BLaER1 (cell line): ENCODE measurements around the gene PARD3.
"Not testable (repeated sequence)": the region's sequence is repeated elsewhere in the genome, so short reads cannot be mapped to it uniquely, and the experiment has no call there.

ENCODE experiments used
- H3K27ac ChIP-seq: shearing (Covaris generic); formaldehyde crosslinking; 2 replicates; pipeline ENCODE4 v1.8.1; 2022
- H3K27me3 ChIP-seq: shearing (Covaris generic); formaldehyde crosslinking; 2 replicates; pipeline ENCODE4 v1.8.1; 2022
- H3K36me3 ChIP-seq: shearing (Covaris generic); formaldehyde crosslinking; 2 replicates; pipeline ENCODE4 v1.8.1; 2022
- H3K4me1 ChIP-seq: shearing (Covaris generic); formaldehyde crosslinking; 2 replicates; pipeline ENCODE4 v1.8.1; 2022
- H3K4me2 ChIP-seq: shearing (Covaris generic); formaldehyde crosslinking; 2 replicates; pipeline ENCODE4 v1.8.1; 2022
- H3K4me3 ChIP-seq: shearing (Covaris generic); formaldehyde crosslinking; 2 replicates; pipeline ENCODE4 v1.8.1; 2022
- H3K9ac ChIP-seq: shearing (Covaris generic); formaldehyde crosslinking; 2 replicates; pipeline ENCODE4 v1.8.1; 2022
- H3K9me3 ChIP-seq: shearing (Covaris generic); formaldehyde crosslinking; 2 replicates; pipeline ENCODE4 v1.8.1; 2022
- H4K20me1 ChIP-seq: shearing (Covaris generic); formaldehyde crosslinking; 2 replicates; pipeline ENCODE4 v1.8.1; 2022
- Cebpa-rat ChIP-seq: shearing (Covaris generic); IDR thresholded peaks from 2 replicates; pipeline ENCODE4 v1.8.1; 2022

The PARD3 gene

DNA sequence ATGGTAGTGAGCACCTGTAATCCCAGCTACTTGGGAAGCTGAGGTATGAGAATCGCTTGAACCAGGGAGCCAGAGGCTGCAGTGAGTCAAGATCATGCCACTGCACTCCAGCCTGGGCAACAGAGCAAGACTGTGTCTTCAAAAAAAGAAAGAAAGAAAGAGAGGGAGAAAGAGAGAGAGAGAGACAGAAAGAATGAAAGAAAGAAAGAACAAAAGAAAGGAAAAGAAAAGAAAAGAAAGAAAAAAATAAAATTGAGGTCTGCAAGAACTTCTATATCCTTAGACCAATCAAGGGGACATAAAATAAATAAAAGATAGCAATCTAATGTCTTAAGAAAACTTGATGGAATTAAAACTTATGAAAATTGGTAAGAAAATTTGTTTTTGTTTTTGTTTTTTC, 34.9 kb upstream of the PARD3 start:
- H3K4me3 ChIP-seq: no peak overlapping the region
- H3K36me3 ChIP-seq: no peaks in the 10 kb centered on the region
- H3K4me1 ChIP-seq: no peaks in the 10 kb centered on the region
- H4K20me1 ChIP-seq: no peaks in the 10 kb centered on the region
- H3K27me3 ChIP-seq: no peaks in the 10 kb centered on the region
- H3K9ac ChIP-seq: no peak overlapping the region
- no peak overlapping the region for H3K27ac ChIP-seq
- no peaks in the 10 kb centered on the region for H3K9me3 ChIP-seq
- no peak for TF ChIP-seq Cebpa-rat
- H3K4me2 ChIP-seq: no peak overlapping the region

DNA sequence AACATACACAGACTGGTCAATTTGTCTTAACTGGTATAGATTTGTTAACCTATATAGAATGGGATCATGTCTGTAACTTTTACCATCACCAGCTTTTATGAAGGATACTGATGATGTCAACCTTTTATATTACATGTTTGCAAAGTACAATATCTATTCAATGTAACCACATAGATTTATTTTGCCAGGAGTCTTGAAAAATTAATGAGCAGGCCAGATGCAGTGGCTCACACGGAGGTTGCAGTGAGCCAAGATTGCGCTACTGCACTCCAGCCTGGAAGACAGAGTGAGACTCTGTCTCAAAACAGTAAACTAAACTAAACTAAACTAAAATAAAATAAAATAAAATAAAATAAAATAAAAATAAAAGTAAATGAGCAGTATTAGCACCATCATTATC, 30.0 kb upstream of the PARD3 start:
- Histone ChIP-seq H3K9ac (no peak overlapping the region), H3K4me1 (no peaks in the 10 kb centered on the region), H4K20me1 (no peaks in the 10 kb centered on the region), H3K36me3 (no peaks in the 10 kb centered on the region), H3K9me3 (no peaks in the 10 kb centered on the region), H3K4me3 (no peak overlapping the region), H3K27me3 (no peaks in the 10 kb centered on the region), H3K27ac (no peak overlapping the region), H3K4me2 (no peak overlapping the region)
- no peak for TF ChIP-seq Cebpa-rat

DNA sequence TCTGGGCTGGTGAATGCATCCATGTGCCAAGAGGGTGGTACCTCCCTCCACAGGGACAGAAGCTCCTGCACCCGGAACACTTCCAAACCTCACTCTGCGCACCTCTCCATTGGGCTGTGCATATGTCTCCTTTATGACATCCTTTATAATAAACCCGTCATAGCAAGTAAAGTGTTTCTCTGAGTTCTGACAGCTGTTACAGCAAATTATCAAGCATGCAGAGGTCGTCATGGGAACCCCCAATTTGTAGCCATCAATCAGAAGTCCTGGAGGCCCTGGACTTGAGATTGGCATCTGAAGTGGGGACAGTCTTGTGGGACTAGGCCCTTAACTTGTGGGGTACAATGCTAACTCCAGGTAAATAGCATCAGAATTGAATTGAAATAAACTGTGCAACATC, 29.4 kb upstream of the PARD3 start:
- Histone ChIP-seq H3K4me3 (no peak overlapping the region), H3K4me1 (no peaks in the 10 kb centered on the region), H4K20me1 (no peaks in the 10 kb centered on the region), H3K9me3 (no peaks in the 10 kb centered on the region), H3K4me2 (no peak overlapping the region), H3K27ac (no peak overlapping the region), H3K36me3 (no peaks in the 10 kb centered on the region), H3K27me3 (no peaks in the 10 kb centered on the region), H3K9ac (no peak overlapping the region)
- no peak for TF ChIP-seq Cebpa-rat

- not testable (repeated sequence) for H4K20me1 ChIP-seq, H3K4me2 ChIP-seq
These were observed 28.4 kb upstream of the PARD3 start for GRCh38 chr10:34843470-34843869.

DNA sequence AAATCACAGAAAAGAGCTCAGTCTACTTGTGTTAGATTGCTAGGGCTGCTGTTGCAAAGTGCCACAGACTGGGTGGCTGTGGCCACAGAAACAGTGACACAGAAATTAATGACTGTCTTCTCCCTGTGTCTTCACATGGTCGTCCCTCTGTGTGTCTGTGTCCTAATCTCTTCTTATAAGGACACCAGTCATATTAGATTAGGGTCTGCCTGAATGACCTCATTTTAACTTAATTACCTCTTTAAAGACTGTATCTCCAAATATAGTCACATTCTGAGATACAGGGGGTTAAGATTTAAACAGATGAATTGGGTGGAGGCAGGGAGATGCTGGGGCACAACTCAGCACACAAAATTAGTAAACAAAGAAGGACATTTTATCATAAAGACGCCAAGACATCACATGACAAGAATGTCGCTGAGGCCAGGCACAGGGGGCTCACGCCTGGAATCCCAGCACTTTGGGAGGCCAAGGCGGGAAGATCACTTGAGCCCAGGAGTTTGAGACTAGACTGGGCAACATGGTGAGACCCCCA, 23.3 kb upstream of the PARD3 start:
- Histone ChIP-seq H3K9ac (no peak overlapping the region), H3K36me3 (no peaks in the 10 kb centered on the region), H3K4me2 (peak overlapping the region; percentile 15), H4K20me1 (no peaks in the 10 kb centered on the region), H3K4me1 (peaks cover 38% of the 10 kb centered on the region), H3K27me3 (no peaks in the 10 kb centered on the region), H3K9me3 (no peaks in the 10 kb centered on the region), H3K4me3 (no peak overlapping the region), H3K27ac (no peak overlapping the region)
- no peak for TF ChIP-seq Cebpa-rat

More at GRCh38 chr10:34843470-34843869, 28.4 kb upstream of the PARD3 start:
- H3K27me3 ChIP-seq, H3K9ac ChIP-seq, H3K36me3 ChIP-seq, H3K27ac ChIP-seq, H3K4me3 ChIP-seq, H3K9me3 ChIP-seq, H3K4me1 ChIP-seq: not testable (repeated sequence)

DNA sequence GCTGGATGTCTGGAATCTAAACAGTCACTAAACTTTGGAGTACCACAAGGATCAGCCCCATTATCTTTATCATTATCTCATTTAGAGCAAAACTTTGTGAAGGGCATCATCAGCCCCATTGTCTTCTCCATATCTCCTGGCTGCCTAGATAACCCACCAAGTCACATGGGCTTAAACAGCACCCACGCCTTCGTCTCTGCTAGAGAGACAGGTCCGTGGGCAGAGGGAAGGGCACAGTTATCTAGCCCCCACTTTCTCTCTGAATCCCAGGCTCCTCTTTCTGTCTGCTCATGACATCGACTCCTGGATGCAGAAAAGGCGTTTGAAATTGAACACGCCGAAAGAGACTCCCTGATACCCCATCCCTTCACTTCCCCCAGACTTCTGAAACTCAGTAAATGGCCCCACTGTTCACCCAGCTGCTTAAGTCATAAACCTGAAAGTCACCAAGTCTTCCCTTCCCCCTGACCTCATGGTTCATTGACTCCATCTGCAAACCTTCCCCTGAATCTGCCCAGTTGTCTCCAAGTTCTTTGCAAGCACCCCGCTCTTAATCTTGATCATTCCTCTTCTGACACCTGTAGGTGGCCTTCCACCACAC, 20.9 kb upstream of the PARD3 start:
- H3K4me2 ChIP-seq: peak overlapping the region; percentile 61
- no peak for TF ChIP-seq Cebpa-rat
- H3K9ac ChIP-seq: no peak overlapping the region
- no peaks in the 10 kb centered on the region for H3K27me3 ChIP-seq
- H3K4me3 ChIP-seq: no peak overlapping the region
- no peaks in the 10 kb centered on the region for H3K9me3 ChIP-seq
- H3K4me1 ChIP-seq: peaks cover 44% of the 10 kb centered on the region
- no peaks in the 10 kb centered on the region for H3K36me3 ChIP-seq
- no peak overlapping the region for H3K27ac ChIP-seq
- H4K20me1 ChIP-seq: no peaks in the 10 kb centered on the region

- no peaks in the 10 kb centered on the region for H4K20me1 ChIP-seq
- H3K36me3 ChIP-seq: no peaks in the 10 kb centered on the region
- TF ChIP-seq Cebpa-rat: no peak
- no peaks in the 10 kb centered on the region for H3K27me3 ChIP-seq
- no peak overlapping the region for H3K4me3 ChIP-seq
- H3K9ac ChIP-seq: no peak overlapping the region
- H3K4me1 ChIP-seq: peaks cover 61% of the 10 kb centered on the region
- H3K27ac ChIP-seq: no peak overlapping the region
- no peaks in the 10 kb centered on the region for H3K9me3 ChIP-seq
- H3K4me2 ChIP-seq: no peak overlapping the region
These were observed 19.2 kb upstream of the PARD3 start for GRCh38 chr10:34834274-34834673.

GRCh38 chr10:34830217-34830822, 15.2 kb upstream of the PARD3 start:
- H3K27ac ChIP-seq: 0 out of 2 replicates have a peak overlapping the region, but pooled peaks have one; percentile 30
- H3K9ac ChIP-seq: peak overlapping the region; percentile 50; the same call in 1 of the 2 replicates
- H3K4me2 ChIP-seq: peak overlapping the region; percentile 90
- no peak for TF ChIP-seq Cebpa-rat
- no peaks in the 10 kb centered on the region for H3K9me3 ChIP-seq
- no peaks in the 10 kb centered on the region for H3K27me3 ChIP-seq
- H3K4me1 ChIP-seq: peaks cover 35% of the 10 kb centered on the region
- H4K20me1 ChIP-seq: no peaks in the 10 kb centered on the region
- H3K36me3 ChIP-seq: no peaks in the 10 kb centered on the region
- peak overlapping the region; percentile 45 for H3K4me3 ChIP-seq

- H3K36me3 ChIP-seq: no peaks in the 10 kb centered on the region
- H3K4me1 ChIP-seq: peaks cover 26% of the 10 kb centered on the region
- no peaks in the 10 kb centered on the region for H4K20me1 ChIP-seq
- no peaks in the 10 kb centered on the region for H3K9me3 ChIP-seq
- H3K27me3 ChIP-seq: no peaks in the 10 kb centered on the region
- no peak overlapping the region for H3K4me2 ChIP-seq
- no peak for TF ChIP-seq Cebpa-rat
- no peak overlapping the region for H3K27ac ChIP-seq
- no peak overlapping the region for H3K4me3 ChIP-seq
- no peak overlapping the region for H3K9ac ChIP-seq
These were observed 12.0 kb upstream of the PARD3 start for GRCh38 chr10:34826857-34827766.

DNA sequence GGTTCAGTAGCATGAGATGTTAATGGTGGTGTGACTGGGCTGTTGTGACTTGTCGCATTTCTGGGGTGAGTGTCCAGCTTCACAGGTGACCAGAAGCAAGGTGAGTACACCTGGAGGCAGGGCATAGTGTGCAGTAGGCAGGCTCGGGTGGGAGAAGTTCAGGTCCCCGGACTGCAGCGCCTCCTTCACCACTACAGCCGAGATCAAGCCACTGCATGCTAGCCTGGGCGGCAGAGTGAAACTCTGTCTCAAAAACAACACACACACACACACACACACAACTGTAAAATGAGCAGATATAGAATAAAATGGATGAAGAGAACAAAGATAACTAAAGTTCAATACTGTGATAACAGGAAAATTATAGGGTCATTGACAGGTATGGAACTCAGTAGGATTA, 11.1 kb upstream of the PARD3 start:
- Histone ChIP-seq H3K4me3 (no peak overlapping the region), H3K9ac (no peak overlapping the region), H3K36me3 (no peaks in the 10 kb centered on the region), H3K27ac (no peak overlapping the region), H3K4me2 (no peak overlapping the region), H4K20me1 (no peaks in the 10 kb centered on the region), H3K9me3 (no peaks in the 10 kb centered on the region), H3K27me3 (no peaks in the 10 kb centered on the region), H3K4me1 (peaks cover 21% of the 10 kb centered on the region)
- TF ChIP-seq Cebpa-rat: no peak
